ENCODE measurements around the gene EEF2K. TPM values are rescaled to one million over a fixed set of nuclear protein-coding genes. Genes with fewer than 3 reads are reported as not detected.

EEF2K gene
- total and polyA plus RNA-seq, 2 donors (not counting 1 experiment from before 2014, with no cell fraction given): 11.8 to 28.7 TPM

DNA sequence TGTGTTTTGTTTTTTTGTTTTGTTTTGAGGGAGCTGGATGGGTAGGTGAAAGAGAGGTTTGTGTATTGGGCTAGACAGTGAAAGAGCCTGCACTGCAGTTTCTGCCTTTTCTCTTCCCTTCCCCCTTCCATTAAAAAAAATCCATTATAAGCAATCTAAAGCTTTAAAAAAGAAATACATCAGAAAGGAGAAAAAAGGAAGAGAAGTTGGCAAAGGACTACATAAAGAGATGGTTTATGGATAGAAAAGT lies 10.7 kb upstream of the EEF2K start:
- intact Hi-C loops (cut with micrococcal nuclease): loop anchor here (1.0 to 10.0 kb wide), 4 partner anchors 102 to 1291 kb away; partner anchors contain the start of genes CDR2, DCUN1D3, LYRM1 and POLR3E
- H3K4me3 ChIP-seq (ENCODE audit: control extremely low read depth in 1 of 5, extremely low read depth in 1 of 5, insufficient read depth in 1 of 5, low read depth in 2 of 5, low read length in 4 of 5): peak overlapping the region; percentile 51 to 83 (median 69)

More for the DNA sequence above, 10.7 kb upstream of the EEF2K start:
- Histone ChIP-seq H3K36me3 (replicated peaks in 1 of 2; ENCODE audit: control extremely low read depth in 1 of 2, control insufficient read depth in 1 of 2, extremely low read depth in 1 of 2, insufficient read depth in 2 of 2, low read length in 1 of 2) (no peaks in the 10 kb centered on the region), H3K9me3 (ENCODE audit: control extremely low read depth in 1 of 3, control insufficient read depth in 2 of 3, insufficient read depth in 1 of 3, low read length in 2 of 3) (peaks cover 0 to 4% (median 0%) of the 10 kb centered on the region in 3 donors), H3K4me2 (replicated peaks; ENCODE audit: low read depth, low read length, poor library complexity, severe bottlenecking) (peak overlapping the region; percentile 97), H3K27ac (ENCODE audit: low read length in 2 of 2) (peak overlapping the region; percentile 68 to 81), H2AFZ (ENCODE audit: insufficient read depth, low read depth, low read length, poor library complexity, severe bottlenecking) (no peak overlapping the region), H3K4me1 (ENCODE audit: control insufficient read depth in 2 of 2, insufficient read depth in 2 of 2, low read length in 2 of 2) (peaks cover 29 to 50% of the 10 kb centered on the region in 2 donors), H3K27me3 (replicated peaks in 1 of 4; ENCODE audit: control extremely low read depth in 1 of 4, control insufficient read depth in 3 of 4, insufficient read depth in 4 of 4, low read length in 3 of 4) (no peaks in the 10 kb centered on the region), H4K20me1 (ENCODE audit: control insufficient read depth, insufficient read depth, low read length, poor library complexity, severe bottlenecking) (no peaks in the 10 kb centered on the region), H3K79me2 (ENCODE audit: control insufficient read depth, insufficient read depth, low read length) (no peaks in the 10 kb centered on the region), H3K9ac (ENCODE audit: low read length) (peak overlapping the region; percentile 73)
- ATAC-seq (ENCODE audit: low read depth) (no peak), DNase-seq (no peak)
- H3K27me3 Mint-ChIP-seq: peaks cover 3% of the 10 kb centered on the region
- ChIA-PET CTCF (interaction anchor here (1.1 to 2.6 kb wide), 5 partner anchors 8 to 105 kb away, joined by 5 to 21 read pairs (median 6); partner anchors contain the start of genes EEF2K and POLR3E), POLR2A (interaction anchor here (1.5 kb wide), 1 partner anchor 12 kb away, joined by 4 read pairs; no protein-coding TSS in a partner anchor)
- H3K9me3 Mint-ChIP-seq (ENCODE audit: insufficient read depth): peaks cover 7% of the 10 kb centered on the region
- peak overlapping the region; percentile 100 for H3K27ac Mint-ChIP-seq
- H3K4me3 Mint-ChIP-seq: peak overlapping the region; percentile 97
- TF ChIP-seq EZH2 (IDR thresholded peaks at IDR 0.05; ENCODE audit: borderline replicate concordance, insufficient read depth, low read depth, low read length, poor library complexity, severe bottlenecking): no peak
- TF ChIP-seq, protein P1, sequence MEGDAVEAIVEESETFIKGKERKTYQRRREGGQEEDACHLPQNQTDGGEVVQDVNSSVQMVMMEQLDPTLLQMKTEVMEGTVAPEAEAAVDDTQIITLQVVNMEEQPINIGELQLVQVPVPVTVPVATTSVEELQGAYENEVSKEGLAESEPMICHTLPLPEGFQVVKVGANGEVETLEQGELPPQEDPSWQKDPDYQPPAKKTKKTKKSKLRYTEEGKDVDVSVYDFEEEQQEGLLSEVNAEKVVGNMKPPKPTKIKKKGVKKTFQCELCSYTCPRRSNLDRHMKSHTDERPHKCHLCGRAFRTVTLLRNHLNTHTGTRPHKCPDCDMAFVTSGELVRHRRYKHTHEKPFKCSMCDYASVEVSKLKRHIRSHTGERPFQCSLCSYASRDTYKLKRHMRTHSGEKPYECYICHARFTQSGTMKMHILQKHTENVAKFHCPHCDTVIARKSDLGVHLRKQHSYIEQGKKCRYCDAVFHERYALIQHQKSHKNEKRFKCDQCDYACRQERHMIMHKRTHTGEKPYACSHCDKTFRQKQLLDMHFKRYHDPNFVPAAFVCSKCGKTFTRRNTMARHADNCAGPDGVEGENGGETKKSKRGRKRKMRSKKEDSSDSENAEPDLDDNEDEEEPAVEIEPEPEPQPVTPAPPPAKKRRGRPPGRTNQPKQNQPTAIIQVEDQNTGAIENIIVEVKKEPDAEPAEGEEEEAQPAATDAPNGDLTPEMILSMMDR (IDR thresholded peaks at IDR 0.05): no peak
- H3K4me1 Mint-ChIP-seq: peaks cover 53% of the 10 kb centered on the region
